Omental fat pad (tissue), 4 donors: ENCODE data around the gene GTF2I. TPM values are rescaled to one million over a fixed set of nuclear protein-coding genes. Genes with fewer than 3 reads are reported as not detected.

Experiments used
- ATAC-seq: fragments of 150-250 bp; one replicate; pipeline ENCODE4 v1.9.1; 2016; ENCODE audit warnings: mild to moderate bottlenecking, moderate library complexity; ENCODE audit not compliant: low FRiP score
- DNase-seq: peaks from one replicate; pipeline ENCODE4 v3.0.0-alpha.2; 2019; ENCODE audit warnings: low spot score
- CTCF ChIP-seq, 3 donors: fragments of 450-650 bp; IDR thresholded peaks; one replicate each; pipeline ENCODE4 v1.5.1; 2016 to 2017; ENCODE audit warnings: antibody characterized with exemption in 3 of 3, mild to moderate bottlenecking in 3 of 3, moderate library complexity in 2 of 3
- total RNA-seq, 4 donors: library from RNA; depleted of rRNA; stranded (reverse); fragments of >200 nt; gene quantifications; one replicate each; pipeline ENCODE4 v1.1.0, GENCODE V29; 2016

Gene GTF2I
- total RNA-seq, result 100 to 1,000 TPM; 119 to 178 (median 138) TPM

- DNase-seq (no peak), ATAC-seq (peak; percentile 38)
- TF ChIP-seq CTCF (IDR thresholded peaks at IDR 0.05), result no peak
Observed at GRCh38 chr7:74657692-74658177, at the start of gene GTF2I. Gene GTF2I, plus strand, starts transcription at chr7:74657718. Its CDS starts 31,411 bp downstream, at chr7:74689129.

DNA sequence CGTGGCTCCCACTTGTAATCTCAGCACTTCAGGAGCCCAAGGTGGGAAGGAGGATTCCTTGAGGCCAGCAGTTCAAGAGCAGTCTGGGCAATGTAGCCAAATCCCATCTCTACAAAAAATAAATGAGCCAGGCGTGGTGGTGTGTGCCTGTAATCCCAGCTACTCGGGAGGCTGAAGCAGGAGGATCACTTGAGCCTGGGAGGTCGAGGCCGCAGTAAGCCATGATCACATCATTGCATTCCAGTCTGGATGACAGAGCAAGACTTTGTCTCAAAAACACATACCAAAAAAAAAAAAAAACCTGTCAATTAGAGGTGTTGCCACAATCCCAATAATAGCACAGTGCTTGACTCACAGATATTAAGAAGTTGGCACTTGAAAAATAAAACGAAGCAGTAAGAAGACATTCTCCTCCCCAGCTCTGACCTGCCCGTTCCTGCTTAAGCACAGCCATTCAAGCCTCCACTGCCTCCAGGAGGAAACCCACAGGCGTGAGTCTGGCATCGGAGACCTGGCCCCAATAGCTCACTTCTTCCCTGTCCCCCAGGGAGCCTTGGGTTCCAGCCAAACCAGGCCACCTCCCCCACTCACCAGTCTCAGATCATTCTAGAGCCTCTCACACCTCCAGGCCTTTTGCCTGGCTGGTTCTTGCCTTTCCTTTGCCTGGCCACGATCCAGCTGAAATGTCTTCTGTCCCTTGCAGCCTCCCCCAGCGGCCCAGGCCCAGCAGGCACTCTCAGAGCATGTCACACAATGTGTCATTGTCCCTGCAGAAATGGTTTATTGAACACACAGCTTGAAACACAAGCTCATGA is 45.3 kb upstream of the GTF2I start:
- ATAC-seq (no peak), DNase-seq (no peak)
- no peak for TF ChIP-seq CTCF (IDR thresholded peaks at IDR 0.05)

DNA sequence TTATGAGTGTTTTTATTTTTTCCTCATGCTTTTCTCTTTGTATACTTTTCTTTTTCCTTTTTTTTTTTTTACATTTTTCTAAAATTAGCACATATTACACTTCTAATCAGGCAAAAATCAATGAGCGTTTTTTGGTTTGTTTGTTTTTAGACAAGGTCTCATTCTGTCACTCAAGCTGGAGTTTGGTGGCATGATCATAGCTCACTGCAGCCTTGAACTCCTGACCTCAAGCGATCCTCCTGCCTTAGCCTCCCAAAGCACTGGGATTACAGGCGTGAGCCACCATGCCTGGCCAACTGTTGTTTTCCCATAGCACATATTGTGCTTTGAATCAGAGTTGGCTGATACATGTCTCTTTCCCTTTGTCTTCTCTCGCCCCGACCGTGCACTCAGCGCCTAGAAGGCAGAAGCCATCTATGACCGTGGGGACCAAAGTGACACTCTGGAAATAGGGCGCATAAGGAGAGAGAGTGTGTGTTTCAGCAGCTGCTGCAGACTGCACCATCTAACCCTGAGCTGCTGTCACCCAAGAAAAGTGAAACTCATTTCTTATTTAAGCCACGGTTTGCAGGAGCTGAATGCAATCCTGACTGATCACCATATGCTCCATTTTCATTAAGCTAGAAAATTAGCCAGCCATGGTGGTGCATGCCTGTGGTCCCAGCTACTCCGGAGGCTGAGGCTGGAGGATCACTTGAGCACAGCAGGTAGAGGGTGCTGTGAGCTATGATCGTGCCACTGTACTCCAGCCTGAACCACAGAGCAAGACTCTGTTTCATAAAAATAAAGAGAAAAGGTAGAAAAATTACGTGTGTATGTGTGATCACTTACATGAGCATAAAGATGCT is 41.4 kb upstream of the GTF2I start:
- no peak for TF ChIP-seq CTCF (IDR thresholded peaks at IDR 0.05)
- ATAC-seq, result no peak
- DNase-seq, result no peak

DNA sequence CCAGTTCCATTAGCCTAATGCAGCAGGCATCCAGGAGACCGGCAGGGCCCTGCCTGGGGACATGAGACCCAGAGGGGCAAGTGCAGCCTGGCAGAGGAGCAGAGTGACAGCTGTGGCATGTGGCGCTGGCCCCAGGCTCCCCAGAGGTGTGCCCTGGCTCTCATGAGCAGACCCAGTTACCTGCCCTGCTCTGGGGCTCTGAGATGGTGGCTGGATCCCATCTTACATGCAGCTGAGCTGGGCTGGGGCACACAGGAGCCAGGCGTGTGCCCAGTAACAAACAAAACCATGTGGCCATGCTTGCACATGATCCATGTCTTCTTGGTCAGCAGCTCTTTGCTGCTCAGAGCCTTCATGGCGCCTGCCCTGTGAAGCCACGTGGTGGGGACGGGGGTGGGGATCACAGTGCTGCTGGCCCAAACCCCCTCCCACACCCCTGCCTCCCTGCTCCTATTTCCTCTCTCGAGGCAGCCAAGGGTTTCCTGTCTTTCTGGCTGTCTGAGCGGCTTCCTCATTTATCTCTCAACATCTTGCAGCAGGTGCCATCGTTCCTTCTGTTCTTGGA is 40.3 kb upstream of the GTF2I start:
- no peak for TF ChIP-seq CTCF (IDR thresholded peaks at IDR 0.05)
- ATAC-seq, result no peak
- no peak for DNase-seq

DNA sequence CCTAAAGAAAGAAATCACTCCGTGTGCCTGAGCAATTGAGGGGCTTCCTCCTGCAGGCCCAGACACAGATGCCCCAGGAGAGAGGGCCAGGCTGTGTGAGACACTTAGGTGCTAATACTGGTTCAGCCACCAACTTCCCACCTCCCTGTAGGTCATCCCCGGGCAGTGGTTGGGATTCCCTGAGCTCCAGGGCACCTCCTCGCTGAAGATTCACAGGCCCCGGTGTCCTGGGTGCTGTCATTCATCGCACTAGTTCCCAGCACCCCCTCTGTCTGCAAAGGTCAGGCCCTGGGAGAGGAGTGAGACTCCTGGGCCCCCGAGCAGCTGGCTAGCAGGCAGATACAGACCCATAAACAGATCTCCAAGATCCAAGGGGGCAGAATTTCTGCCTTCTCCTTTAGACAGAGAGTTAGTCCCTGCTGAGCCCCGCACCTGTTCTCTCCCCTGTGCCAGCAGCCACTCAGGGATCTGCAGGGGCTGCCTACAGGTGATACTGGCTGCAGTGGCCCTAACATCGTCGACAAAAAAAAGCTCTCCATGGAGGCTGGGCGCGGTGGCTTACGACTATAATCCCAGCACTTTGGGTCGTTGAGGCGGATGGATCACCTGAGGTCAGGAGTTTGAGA is 38.2 kb upstream of the GTF2I start:
- ATAC-seq (no peak), DNase-seq (no peak)
- TF ChIP-seq CTCF (IDR thresholded peaks at IDR 0.05), result no peak

DNA sequence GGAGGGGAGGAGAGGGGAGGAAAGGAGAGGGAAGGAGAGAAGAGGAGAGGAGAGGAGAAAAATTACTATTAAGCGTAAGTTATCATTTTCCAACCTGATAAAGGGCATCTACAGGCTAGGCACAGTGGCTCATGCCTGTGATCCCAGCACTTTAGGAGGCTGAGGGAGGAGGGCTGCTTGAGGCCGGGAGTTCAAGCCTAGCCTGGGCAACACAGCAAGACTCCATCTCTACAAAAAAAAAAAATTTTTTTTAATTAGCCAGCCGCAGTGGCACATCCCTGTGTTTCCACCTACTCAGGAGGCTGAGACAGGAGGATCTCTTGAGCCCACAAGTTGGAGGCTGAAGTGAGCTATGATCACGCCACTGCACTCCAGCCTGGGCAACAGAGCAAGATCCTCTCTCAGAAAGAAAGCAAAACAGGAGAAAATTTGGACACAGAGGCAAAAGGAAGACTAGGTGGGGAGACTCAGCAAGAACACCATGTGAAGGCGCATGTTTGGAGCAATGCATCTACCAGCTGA is 35.2 kb upstream of the GTF2I start:
- no peak for DNase-seq
- no peak for ATAC-seq
- TF ChIP-seq CTCF (IDR thresholded peaks at IDR 0.05), result no peak
